OCI-LY3 (cell line): ENCODE results near the gene AGAP1.

Experiments
- CTCF ChIP-seq: fragments of 200-600, 300-600 bp; sonication (generic); IDR thresholded peaks from 2 replicates; pipeline ENCODE4 v1.5.1; 2014; ENCODE audit warnings: antibody characterized with exemption, low read length, low read depth
- EZH2phosphoT487 ChIP-seq: fragments of 200-600 bp; shearing (Covaris generic); IDR thresholded peaks from 2 replicates; pipeline ENCODE4 v1.6.1; 2018; ENCODE audit warnings: antibody characterized with exemption, mixed run types, low read depth

DNA sequence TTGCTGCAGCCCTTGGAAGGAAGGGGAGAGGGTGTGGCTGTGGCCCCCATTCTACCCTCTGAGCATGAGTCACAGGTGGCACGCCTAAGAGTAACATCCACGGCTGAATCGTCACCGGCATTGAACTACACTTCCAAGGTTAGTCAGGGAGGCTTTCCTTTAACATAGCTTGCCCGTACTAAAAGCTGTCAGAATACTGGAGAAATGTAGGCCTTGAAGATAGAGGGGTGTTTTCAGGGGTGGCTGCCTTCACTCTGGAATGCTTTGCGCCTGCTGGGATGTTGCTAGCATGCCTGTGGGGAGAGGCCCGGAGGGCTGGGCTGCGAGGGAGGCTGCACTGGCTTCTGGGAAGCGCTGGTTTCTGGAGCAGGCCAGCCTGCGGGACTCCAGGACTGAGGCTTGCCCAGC lies 333.7 kb downstream of the AGAP1 start:
- no peak for TF ChIP-seq EZH2phosphoT487
- TF ChIP-seq CTCF = no peak
